Activated CD4-positive, alpha-beta T cell treated with anti-CD3 and anti-CD28 coated beads, Interleukin-10, Interleukin-2, amounts not matched to agents 100 ng/mL and 50 ng/mL, durations not matched to agents 16 hours and 8 hours (primary cell): ENCODE measurements around the gene ANTXR1.

ENCODE experiments used
- DNase-seq: peaks from one replicate; pipeline ENCODE4 v3.0.0-alpha.2; 2020

ANTXR1 gene

GRCh38 chr2:69291721-69292120 is 278.7 kb downstream of the ANTXR1 start:
- no peak for DNase-seq

GRCh38 chr2:69292256-69292655 is 279.3 kb downstream of the ANTXR1 start:
- no peak for DNase-seq

- DNase-seq: no peak
Measured at GRCh38 chr2:69296421-69296820, 283.4 kb downstream of the ANTXR1 start.

GRCh38 chr2:69297216-69297615 is 284.2 kb downstream of the ANTXR1 start:
- DNase-seq: no peak

GRCh38 chr2:69298261-69298660 is 285.3 kb downstream of the ANTXR1 start:
- DNase-seq: no peak

GRCh38 chr2:69298862-69299261 is 285.9 kb downstream of the ANTXR1 start:
- no peak for DNase-seq
